GM19023 (cell line): ENCODE data around the gene VEGFA.

Experiments
- ATAC-seq: cut with Tn5 transposase; IDR thresholded peaks from one replicate; pipeline ENCODE4 v1.9.1; 2021; ENCODE audit warnings: mild to moderate bottlenecking, moderate library complexity; ENCODE audit not compliant: unreplicated experiment

Gene VEGFA

DNA sequence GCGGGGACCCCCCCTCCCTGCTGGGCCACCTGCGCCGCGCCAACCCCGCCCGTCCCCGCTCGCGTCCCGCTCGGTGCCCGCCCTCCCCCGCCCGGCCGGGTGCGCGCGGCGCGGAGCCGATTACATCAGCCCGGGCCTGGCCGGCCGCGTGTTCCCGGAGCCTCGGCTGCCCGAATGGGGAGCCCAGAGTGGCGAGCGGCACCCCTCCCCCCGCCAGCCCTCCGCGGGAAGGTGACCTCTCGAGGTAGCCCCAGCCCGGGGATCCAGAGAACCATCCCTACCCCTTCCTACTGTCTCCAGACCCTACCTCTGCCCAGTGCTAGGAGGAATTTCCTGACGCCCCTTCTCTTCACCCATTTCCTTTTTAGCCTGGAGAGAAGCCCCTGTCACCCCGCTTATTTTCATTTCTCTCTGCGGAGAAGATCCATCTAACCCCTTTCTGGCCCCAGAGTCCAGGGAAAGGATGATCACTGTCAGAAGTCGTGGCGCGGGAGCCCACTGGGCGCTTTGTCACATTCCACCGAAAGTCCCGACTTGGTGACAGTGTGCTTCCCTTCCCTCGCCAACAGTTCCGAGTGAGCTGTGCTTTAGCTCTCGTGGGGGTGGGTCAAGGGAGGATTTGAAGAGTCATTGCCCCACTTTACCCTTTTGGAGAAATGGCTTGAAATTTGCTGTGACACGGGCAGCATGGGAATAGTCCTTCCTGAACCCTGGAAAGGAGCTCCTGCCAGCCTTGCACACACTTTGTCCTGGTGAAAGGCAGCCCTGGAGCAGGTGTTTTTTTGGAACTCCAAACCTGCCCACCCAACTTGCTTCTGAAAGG lies 2.1 kb downstream of the VEGFA start:
- ATAC-seq = no peak

- ATAC-seq = no peak
Observed at GRCh38 chr6:43772681-43773049, 2.7 kb downstream of the VEGFA start.

- no peak for ATAC-seq
Observed at GRCh38 chr6:43773050-43773979, 3.3 kb downstream of the VEGFA start.

GRCh38 chr6:43773980-43774775 lies 4.2 kb downstream of the VEGFA start:
- ATAC-seq = no peak

- ATAC-seq = no peak
Observed at GRCh38 chr6:43774776-43775534, 4.9 kb downstream of the VEGFA start.

DNA sequence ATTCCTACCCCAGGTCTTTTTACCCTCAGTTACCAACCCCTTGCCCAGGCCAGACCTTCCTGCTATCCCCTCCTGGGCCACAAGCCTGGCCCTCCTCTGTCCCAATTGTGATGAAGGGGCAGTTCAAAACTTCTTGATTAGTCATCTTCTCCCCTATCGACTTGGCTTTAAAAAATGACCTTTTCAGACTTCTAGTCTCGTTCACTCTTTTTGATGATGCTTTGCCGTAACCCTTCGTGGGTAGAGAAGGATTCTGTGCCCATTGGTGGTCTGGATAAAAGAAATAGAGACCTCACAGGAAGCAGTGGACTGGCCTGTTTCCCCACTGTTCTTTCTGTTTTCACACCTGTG lies 5.5 kb downstream of the VEGFA start:
- no peak for ATAC-seq

- ATAC-seq = no peak
Observed at GRCh38 chr6:43776115-43776798, 6.2 kb downstream of the VEGFA start.

DNA sequence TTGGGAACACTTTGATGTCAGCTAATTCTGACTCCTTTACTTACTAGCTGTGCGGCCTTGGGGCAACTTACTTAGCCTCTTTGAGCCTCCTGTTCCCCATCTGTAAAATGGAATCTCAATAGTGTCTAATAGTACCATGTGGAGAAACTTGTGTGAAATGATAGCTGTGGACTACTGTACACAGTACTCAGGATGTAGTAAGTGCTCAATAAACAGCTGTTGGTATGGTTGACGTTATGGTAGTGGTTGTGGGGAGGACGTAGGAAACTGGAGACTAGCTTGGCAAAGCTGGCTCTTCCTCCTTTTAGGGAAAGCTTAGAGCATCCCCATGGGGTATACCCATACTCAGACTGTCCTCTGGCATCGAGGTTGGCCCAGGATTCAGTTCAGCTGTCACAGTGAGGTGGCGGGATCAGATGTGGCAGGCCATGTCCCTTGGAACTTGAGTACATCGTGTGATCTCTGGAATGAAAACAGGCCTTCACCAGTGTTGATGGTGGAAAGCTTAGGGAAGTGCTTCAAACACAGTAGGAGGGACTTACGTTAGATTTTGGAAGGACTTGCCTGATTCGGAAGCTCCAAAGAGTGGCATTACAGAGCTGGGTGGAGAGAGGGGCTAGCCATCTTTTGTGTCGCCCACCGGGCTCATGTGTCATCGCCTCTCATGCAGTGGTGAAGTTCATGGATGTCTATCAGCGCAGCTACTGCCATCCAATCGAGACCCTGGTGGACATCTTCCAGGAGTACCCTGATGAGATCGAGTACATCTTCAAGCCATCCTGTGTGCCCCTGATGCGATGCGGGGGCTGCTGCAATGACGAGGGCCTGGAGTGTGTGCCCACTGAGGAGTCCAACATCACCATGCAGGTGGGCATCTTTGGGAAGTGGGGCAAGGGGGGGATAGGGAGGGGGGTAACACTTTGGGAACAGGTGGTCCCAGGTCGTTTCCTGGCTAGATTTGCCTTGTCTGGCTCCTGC lies 7.1 kb downstream of the VEGFA start:
- no peak for ATAC-seq

DNA sequence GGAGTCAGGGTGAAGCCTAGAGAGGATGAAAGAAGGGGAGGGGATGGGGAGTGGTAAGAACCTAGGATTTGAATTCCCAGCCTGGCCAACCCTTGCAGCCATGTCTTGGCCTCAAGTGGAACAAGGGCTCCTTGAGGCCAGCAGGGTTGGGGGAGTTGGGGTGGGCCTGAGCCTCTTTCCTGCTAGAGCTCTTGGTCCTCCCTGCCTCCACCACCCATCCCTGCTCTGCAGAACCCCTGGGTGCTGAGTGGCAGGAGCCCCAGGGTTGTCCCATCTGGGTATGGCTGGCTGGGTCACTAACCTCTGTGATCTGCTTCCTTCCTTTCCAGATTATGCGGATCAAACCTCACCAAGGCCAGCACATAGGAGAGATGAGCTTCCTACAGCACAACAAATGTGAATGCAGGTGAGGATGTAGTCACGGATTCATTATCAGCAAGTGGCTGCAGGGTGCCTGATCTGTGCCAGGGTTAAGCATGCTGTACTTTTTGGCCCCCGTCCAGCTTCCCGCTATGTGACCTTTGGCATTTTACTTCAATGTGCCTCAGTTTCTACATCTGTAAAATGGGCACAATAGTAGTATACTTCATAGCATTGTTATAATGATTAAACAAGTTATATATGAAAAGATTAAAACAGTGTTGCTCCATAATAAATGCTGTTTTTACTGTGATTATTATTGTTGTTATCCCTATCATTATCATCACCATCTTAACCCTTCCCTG lies 8.3 kb downstream of the VEGFA start:
- ATAC-seq = no peak

DNA sequence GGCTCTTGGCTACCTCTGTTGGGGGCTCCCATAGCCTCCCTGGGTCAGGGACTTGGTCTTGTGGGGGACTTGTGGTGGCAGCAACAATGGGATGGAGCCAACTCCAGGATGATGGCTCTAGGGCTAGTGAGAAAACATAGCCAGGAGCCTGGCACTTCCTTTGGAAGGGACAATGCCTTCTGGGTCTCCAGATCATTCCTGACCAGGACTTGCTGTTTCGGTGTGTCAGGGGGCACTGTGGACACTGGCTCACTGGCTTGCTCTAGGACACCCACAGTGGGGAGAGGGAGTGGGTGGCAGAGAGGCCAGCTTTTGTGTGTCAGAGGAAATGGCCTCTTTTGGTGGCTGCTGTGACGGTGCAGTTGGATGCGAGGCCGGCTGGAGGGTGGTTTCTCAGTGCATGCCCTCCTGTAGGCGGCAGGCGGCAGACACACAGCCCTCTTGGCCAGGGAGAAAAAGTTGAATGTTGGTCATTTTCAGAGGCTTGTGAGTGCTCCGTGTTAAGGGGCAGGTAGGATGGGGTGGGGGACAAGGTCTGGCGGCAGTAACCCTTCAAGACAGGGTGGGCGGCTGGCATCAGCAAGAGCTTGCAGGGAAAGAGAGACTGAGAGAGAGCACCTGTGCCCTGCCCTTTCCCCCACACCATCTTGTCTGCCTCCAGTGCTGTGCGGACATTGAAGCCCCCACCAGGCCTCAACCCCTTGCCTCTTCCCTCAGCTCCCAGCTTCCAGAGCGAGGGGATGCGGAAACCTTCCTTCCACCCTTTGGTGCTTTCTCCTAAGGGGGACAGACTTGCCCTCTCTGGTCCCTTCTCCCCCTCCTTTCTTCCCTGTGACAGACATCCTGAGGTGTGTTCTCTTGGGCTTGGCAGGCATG lies 9.2 kb downstream of the VEGFA start:
- no peak for ATAC-seq

DNA sequence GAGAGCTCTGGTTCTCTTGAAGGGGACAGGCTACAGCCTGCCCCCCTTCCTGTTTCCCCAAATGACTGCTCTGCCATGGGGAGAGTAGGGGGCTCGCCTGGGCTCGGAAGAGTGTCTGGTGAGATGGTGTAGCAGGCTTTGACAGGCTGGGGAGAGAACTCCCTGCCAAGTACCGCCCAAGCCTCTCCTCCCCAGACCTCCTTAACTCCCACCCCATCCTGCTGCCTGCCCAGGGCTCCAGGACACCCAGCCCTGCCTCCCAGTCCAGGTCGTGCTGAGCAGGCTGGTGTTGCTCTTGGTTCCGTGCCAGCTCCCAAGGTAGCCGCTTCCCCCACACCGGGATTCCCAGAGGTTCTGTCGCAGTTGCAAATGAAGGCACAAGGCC lies 9.8 kb downstream of the VEGFA start:
- ATAC-seq = no peak

GRCh38 chr6:43780293-43780692 lies 10.3 kb downstream of the VEGFA start:
- ATAC-seq = no peak

GRCh38 chr6:43780941-43781928 lies 11.2 kb downstream of the VEGFA start:
- no peak for ATAC-seq

GRCh38 chr6:43781941-43782704 lies 12.1 kb downstream of the VEGFA start:
- ATAC-seq = no peak

DNA sequence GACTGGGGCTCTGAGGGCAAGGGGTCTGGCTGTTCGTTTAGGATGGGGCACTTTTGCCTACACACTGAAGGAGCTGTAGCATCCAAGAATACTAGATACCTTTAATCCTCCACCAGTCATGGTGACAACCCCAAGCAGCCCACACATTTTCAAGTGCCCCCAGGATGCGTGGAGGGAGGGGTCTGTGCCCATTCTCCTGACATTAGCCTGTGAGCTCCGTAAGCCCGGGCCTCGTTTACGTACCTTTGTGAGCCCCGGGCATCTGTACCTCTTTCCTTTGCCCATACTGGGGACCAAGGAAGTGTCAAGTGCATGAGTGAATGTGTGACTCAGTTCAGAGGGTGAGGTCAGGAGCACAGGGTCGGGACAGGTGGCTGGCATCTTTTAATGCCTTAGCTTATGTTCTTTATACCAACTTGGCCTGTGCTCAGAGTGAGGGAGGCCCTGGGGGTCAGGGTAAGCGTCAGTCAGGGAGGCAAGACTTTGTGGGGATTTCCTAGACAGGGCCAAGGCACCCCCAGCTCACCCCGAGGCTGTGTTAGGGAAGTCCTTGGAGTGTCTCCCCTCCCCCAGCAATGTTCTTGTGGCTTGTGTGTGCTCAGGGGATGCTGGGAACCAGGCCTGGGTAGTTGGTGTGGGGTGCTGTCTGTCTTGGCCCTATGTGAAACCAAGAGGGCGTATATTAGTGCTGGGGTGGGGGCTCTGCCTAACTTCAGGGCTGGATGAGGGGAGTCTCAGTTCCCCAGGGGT lies 12.9 kb downstream of the VEGFA start:
- ATAC-seq = no peak
